ENCODE data around the gene MRAP2.

Gene MRAP2, protein sequence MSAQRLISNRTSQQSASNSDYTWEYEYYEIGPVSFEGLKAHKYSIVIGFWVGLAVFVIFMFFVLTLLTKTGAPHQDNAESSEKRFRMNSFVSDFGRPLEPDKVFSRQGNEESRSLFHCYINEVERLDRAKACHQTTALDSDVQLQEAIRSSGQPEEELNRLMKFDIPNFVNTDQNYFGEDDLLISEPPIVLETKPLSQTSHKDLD

DNA sequence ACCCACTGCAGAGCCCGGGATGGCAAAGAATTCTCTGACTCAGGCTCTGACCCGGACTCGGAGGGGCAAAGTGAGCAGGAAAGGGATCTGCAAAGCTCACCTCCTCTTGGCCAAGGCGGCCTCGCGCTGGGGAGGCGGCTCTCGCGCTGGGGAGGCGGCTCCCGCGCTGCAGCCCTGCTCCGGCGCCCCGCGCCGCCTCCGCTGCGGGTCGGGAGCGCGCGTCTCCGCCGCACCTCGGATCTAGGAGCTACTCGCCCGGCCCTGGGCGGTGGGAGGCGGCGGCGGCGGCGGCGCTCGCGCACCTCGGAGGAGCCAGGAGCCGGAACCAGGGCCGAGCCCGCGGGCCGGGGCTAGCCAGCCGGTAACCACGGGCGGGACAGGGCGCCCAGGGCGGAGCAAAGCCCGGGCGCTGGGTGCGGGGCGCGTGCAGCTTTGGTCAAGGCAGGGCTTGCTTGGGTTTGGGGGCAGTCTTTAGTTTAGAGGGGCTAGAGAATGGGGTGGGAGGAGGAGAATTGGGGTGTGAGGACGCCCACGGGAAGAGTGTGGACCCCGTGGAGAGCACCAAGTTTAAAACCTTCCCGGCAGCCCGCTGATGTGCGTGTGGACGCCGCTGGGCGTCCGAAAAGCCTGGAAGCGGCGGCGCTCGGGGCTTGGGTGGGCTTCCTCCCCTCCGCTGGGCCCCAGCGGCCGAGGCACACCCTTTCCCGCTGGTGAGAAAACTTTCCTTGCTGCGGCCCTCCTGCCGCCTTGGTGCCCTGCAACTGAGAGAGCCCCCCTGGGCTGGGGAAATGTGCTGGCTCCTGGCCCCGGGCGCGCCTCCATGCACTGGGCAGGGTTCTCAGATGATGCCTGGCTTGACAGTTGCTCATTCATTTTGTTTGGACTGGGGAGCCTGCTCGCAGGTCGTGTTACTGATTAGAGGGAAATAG is at the start of gene MRAP2:
Gene MRAP2 (plus strand): TSS at position 250 of the 929 bp plus-strand sequence. CDS start 21,547 bp downstream, outside the sequence.
- DNase-seq, result peak; percentile 83

GRCh38 chr6:83984411-83984810 is 49.2 kb upstream of the MRAP2 start:
- no peak for DNase-seq

DNA sequence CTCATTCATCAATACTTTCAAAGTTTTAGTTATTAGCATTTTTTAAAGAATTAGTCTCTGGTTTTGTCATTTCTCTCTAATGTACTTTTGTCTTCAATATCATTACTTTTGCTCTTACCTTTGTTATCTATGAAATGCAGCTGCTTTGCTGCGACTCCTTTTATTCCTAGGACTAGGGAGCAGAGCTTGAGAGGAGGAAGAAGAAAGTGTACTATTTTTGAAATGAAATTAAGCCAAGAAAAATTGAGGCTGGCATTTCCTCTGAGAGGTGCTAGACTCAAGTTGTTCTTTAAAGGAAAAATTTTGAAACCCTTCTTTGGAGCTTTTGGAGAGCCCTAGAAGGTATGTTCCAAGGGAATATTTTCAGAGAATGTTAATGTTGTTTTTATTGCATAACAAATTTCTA is 48.3 kb upstream of the MRAP2 start:
- DNase-seq, result no peak

GRCh38 chr6:83985715-83986114 is 47.9 kb upstream of the MRAP2 start:
- DNase-seq, result no peak

DNA sequence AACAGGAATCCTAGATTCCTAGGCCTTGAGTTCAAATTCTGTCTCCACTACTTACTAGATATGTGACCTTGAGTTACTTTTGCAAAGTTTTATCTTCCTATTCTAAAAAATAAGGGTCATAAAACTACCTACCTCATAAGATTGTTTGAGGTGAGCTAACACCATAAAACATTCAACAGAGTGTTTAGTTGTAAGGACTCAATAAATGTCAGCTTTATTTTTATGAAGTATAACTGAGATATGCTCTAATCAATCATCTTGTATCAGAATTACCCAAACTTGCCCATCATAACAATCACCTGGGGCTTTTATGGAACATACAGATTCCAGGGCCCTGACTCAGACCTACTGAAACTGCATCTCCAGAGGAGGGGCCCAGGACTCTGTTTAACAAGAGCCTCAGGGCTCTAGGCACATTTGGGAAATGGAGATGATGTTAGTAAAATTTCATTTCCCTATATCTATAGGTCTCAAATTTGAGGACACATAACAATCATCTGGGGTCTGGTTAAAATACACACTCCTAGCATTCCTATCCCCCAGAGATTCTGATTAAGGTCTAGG is 35.5 kb upstream of the MRAP2 start:
- no peak for DNase-seq

GRCh38 chr6:84001119-84001518 is 32.5 kb upstream of the MRAP2 start:
- DNase-seq, result no peak

- DNase-seq, result peak; percentile 34
These were observed 31.3 kb upstream of the MRAP2 start for GRCh38 chr6:84002226-84002625.

DNA sequence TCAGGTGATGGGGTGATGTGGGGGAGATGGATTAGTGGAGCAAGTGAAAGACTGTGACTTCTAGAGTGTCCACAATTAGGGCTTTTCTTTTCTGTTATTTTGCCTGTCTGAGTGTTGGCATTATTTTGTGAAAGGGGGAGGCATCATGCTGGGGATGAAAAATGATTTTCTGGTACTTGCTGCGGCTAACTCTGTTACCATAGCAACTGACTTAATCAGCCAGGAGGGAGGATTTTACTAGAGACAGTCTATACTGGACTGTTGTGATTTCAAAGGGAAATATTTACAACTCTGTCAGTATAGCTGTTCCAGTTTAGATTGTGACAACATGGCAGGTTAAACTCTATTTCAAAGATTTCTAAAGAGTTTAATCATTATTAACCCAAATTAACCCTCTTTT is 30.4 kb upstream of the MRAP2 start:
- peak; percentile 37 for DNase-seq

DNA sequence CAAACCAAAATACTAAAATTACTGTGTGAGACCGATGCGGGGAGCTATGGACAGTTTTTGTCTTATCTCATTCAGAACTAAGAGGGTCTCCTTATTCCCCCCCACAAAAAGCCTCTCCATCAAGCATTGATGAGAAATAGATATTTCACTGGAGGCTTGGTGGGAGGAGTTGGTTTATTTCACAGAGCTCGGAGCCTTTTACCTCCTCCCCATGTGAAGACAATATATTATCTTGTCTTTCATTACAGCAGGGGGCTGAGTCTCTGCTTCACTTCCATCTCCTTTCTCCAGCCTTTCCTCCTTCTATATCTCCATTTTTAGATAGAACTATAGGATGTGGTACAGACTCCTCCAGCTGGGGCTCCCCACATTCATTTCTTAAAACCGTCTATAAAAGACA is 29.9 kb upstream of the MRAP2 start:
- no peak for DNase-seq

- peak; percentile 64 for DNase-seq
These were observed 25.7 kb upstream of the MRAP2 start for GRCh38 chr6:84007871-84008270.

- no peak for DNase-seq
These were observed 20.2 kb upstream of the MRAP2 start for GRCh38 chr6:84013354-84013753.

DNA sequence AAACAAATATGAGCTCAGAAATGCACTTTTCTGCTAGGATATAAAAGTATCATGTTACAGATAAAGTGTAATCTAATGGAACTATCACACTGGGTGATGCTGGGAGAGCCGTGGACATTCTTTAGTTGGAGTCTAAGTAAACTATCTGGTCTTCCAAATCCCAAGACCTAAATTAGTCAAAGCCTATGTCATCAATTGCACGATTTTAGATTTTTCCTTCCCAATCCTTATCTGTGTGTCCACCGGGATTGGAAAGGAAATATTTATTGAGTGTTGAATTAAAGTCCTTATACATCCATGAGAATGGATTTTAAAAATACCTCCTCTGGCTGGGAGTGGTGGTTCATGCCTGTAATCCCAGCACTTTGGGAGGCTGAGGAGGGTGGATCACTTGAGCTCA is 19.6 kb upstream of the MRAP2 start:
- DNase-seq, result peak; percentile 67

- peak; percentile 89 for DNase-seq
These were observed 17.5 kb upstream of the MRAP2 start for GRCh38 chr6:84016029-84016428.

DNA sequence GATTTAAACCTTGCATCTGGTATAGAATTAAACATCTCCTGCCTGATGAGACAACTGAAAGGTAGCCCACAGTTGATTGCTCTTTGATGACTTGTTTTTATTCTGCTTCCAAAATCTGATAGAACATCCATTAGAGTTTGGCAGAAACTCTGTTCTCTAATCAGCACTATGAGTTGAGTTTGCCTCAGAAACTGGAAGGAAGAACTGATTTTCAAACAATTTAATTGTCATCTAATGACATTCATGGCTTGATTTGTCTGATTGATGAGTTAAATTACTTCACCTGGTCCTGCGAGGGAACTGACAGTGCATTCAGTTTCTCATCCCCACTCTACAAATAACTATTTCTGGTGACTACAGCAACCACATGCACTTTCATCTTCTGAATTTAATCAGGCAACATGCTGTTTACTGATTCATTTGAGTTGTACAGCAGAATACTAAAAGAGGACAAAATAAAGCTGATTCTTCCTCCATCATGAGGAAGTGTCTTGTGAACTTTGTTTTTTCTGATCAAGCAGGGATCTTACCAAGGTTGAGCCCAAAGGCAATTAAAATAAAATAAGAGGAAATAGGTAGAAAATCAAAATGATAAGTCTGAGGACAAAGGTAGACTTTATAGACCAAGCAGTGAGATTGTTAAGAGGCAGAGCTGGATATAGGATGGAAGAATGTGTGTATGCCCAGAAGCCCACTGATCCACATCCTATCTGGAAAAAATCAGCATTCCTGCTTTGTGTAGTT is 15.7 kb upstream of the MRAP2 start:
- no peak for DNase-seq

GRCh38 chr6:84018453-84019061 is 15.0 kb upstream of the MRAP2 start:
- peak; percentile 78 for DNase-seq

GRCh38 chr6:84019141-84019841 is 14.3 kb upstream of the MRAP2 start:
- DNase-seq, result peak; percentile 87

- peak; percentile 80 for DNase-seq
These were observed 13.7 kb upstream of the MRAP2 start for GRCh38 chr6:84019842-84020211.

DNA sequence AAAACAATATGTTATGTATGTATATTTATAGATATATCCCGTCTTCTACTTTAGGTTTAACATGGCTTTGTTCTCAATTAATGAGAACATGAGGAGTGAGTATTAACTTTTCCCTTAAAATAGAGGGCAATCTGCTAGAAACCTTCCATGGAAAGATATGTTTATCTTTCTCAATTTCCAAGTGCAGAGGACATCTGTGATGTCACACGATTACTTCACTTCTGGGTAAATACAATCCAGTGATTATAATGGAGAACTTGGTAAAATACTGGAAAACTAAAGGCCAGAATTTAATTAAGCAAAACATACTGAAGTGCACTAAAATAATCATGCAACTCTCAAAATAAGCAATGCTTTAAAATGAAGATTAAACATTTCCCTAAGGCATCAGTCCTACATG is 11.9 kb upstream of the MRAP2 start:
- no peak for DNase-seq

DNA sequence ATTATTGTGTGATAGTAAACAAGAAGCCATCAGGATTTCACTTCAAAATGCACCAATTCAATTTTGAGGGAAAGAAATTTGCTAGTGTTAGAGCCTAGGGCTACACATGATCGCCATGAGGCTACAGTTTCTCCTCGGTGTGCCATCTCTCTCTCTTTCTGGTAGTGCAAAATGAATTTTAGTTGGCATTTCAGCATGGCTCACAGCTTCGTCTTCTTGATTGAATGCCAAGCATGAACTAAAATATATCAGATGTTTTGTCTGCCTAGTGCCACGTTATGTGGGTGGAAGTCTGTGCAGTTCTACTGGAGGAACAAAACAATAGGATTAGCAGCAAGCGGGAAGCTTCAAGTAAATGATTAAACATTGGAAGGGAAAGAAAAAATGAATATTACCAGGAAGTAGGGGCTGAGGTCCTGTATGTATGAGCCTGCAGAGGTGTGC is 6.8 kb upstream of the MRAP2 start:
- DNase-seq, result peak; percentile 59

- DNase-seq, result peak; percentile 99
These were observed 6.0 kb upstream of the MRAP2 start for GRCh38 chr6:84027340-84028181.

- DNase-seq, result no peak
These were observed 5.2 kb upstream of the MRAP2 start for GRCh38 chr6:84028350-84028749.
